ENCODE measurements around the gene STUB1. TPM values are rescaled to one million over a fixed set of nuclear protein-coding genes. Genes with fewer than 3 reads are reported as not detected.
A peak's percentile ranks its signal among the peaks of the same experiment; 100 is the strongest.

STUB1 gene
- total and polyA plus RNA-seq, 10 donors, result 68.9 to 160 (median 88.3) TPM

GRCh38 chr16:634996-635395 lies 45.2 kb upstream of the STUB1 start:
- Histone ChIP-seq H3K27ac (peak overlapping the region in 1 of 8 donors; percentile 96), H3K9me3 (no peaks in the 10 kb centered on the region), H3K4me3 (peak overlapping the region in 7 of 8 donors; percentile 66 to 98 (median 84)), H3K27me3 (replicated peaks in 1 of 7) (peaks cover 0 to 13% (median 0%) of the 10 kb centered on the region in 7 donors), H3K36me3 (peaks cover 0 to 30% (median 17%) of the 10 kb centered on the region in 6 donors), H3K4me1 (peaks cover 17 to 70% (median 48%) of the 10 kb centered on the region in 6 donors)
- intact Hi-C loops (cut with DNase I; ENCODE audit: low total_unique reads), result no loop called here
- TF ChIP-seq POLR2AphosphoS5 (IDR thresholded peaks at IDR 0.05), result no peak
- no peak for TF ChIP-seq POLR2A (IDR thresholded peaks at IDR 0.05)
- TF ChIP-seq, protein P1, sequence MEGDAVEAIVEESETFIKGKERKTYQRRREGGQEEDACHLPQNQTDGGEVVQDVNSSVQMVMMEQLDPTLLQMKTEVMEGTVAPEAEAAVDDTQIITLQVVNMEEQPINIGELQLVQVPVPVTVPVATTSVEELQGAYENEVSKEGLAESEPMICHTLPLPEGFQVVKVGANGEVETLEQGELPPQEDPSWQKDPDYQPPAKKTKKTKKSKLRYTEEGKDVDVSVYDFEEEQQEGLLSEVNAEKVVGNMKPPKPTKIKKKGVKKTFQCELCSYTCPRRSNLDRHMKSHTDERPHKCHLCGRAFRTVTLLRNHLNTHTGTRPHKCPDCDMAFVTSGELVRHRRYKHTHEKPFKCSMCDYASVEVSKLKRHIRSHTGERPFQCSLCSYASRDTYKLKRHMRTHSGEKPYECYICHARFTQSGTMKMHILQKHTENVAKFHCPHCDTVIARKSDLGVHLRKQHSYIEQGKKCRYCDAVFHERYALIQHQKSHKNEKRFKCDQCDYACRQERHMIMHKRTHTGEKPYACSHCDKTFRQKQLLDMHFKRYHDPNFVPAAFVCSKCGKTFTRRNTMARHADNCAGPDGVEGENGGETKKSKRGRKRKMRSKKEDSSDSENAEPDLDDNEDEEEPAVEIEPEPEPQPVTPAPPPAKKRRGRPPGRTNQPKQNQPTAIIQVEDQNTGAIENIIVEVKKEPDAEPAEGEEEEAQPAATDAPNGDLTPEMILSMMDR (IDR thresholded peaks at IDR 0.05 in 8 of 11, conservative IDR thresholded peaks at IDR 0.05 in 3 of 11), result no peak
- peak; percentile 82 for DNase-seq
- 77 to 93% (median 90%) methylated on average over 6 to 7 of the region's 7 CpGs for WGBS, 5 donors

DNA sequence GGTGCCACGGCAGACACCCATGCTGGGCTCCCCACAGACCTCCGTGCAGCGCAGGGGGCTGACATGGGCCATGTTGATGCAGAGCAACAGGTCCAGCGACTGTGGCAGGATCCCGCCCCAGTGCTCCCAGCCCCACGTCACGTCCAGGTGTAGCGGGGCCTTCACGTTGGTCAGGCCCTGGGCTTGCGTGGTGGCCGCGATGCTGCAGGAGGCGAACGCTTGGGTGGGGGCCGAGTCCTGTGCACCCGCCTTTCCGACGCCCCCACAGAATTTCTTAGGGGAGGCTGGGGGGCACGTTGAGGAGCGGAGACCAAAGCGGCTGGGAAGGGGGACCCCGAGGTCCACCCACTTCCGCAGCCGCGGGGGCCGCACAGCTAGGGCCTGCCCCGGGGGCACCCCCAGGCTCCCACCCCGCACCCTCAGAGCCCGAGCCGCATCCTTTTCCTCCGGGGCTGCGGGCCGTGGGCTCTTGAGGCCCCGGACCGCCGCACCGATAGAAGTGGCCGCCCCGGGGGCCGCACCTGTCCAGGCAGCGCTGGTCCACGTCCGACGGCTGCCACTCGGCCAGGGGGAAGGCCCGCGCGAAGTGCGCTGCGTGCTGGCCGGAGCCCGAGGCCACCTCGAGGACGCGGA lies 44.5 kb upstream of the STUB1 start:
- Histone ChIP-seq H3K4me1 (peaks cover 17 to 65% (median 44%) of the 10 kb centered on the region in 6 donors), H3K27me3 (replicated peaks in 1 of 7) (peaks cover 0 to 8% (median 0%) of the 10 kb centered on the region in 7 donors), H3K9me3 (no peaks in the 10 kb centered on the region), H3K27ac (peak overlapping the region; percentile 93 to 98 (median 95)), H3K4me3 (peak overlapping the region; percentile 66 to 98 (median 85)), H3K36me3 (peaks cover 0 to 30% (median 17%) of the 10 kb centered on the region in 6 donors)
- TF ChIP-seq POLR2A (IDR thresholded peaks at IDR 0.05) (no peak), POLR2AphosphoS5 (IDR thresholded peaks at IDR 0.05) (no peak)
- TF ChIP-seq, protein P1 (IDR thresholded peaks at IDR 0.05 in 8 of 11, conservative IDR thresholded peaks at IDR 0.05 in 3 of 11), result no peak
- 0 to 21% (median 5%) methylated on average over 8 to 55 of the region's 55 CpGs for WGBS, 5 donors
- DNase-seq, result peak; percentile 89
- intact Hi-C loops (cut with DNase I; ENCODE audit: low total_unique reads), result no loop called here

- Histone ChIP-seq H3K4me3 (peak within 1 kb of the TSS; percentile 66 to 98 (median 85)), H3K27me3 (replicated peaks in 1 of 7) (peaks cover 0 to 4% (median 0%) of the 10 kb centered on the region in 7 donors), H3K27ac (peak within 1 kb of the TSS; percentile 93 to 98 (median 95)), H3K4me1 (peaks cover 17 to 65% (median 40%) of the 10 kb centered on the region in 6 donors), H3K36me3 (peaks cover 0 to 30% (median 17%) of the 10 kb centered on the region in 6 donors), H3K9me3 (no peaks in the 10 kb centered on the region)
- 0% methylated on average over 38 to 91 of the region's 91 CpGs for WGBS, 5 donors
- peak; percentile 99 for DNase-seq
- intact Hi-C loops (cut with DNase I; ENCODE audit: low total_unique reads), result no loop called here
- TF ChIP-seq POLR2AphosphoS5 (IDR thresholded peaks at IDR 0.05) (peak; percentile 87 to 89 (median 88)), POLR2A (IDR thresholded peaks at IDR 0.05) (peak in 1 of 3 donors; percentile 20)
- TF ChIP-seq, protein P1 (IDR thresholded peaks at IDR 0.05 in 8 of 11, conservative IDR thresholded peaks at IDR 0.05 in 3 of 11), result peak in 4 of 11 experiments; percentile 28 to 38 (median 34)
These were observed 43.8 kb upstream of the STUB1 start, which contains the start of gene METTL26 for GRCh38 chr16:636206-637080. TSS of gene METTL26 (minus strand) at chr16:636305. CDS start at chr16:636290, 15 bp downstream.

Data from spleen (tissue), 11 donors.